ENCODE results near the gene LONRF2.

Gene LONRF2

DNA sequence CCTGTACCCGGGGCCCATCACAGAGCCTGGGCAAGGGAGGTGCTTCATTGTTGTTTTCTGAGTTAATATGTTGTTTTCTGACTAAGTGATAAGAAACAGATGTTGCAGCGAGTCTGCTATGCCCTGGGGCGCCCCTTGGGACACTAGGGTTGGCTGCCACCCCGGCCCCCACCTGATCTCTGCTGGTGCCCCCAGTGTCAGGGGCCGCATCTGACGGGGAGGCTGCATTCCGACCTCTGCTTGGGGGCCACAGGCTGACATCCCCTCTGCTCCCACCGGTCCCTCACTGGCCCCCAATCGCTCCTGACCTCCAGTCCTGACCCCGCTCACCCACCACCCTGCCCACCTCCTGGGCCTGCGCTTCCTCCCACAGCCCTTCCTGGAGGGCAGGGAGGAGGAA, 65.9 kb downstream of the LONRF2 start:
- TF ChIP-seq, protein P1, sequence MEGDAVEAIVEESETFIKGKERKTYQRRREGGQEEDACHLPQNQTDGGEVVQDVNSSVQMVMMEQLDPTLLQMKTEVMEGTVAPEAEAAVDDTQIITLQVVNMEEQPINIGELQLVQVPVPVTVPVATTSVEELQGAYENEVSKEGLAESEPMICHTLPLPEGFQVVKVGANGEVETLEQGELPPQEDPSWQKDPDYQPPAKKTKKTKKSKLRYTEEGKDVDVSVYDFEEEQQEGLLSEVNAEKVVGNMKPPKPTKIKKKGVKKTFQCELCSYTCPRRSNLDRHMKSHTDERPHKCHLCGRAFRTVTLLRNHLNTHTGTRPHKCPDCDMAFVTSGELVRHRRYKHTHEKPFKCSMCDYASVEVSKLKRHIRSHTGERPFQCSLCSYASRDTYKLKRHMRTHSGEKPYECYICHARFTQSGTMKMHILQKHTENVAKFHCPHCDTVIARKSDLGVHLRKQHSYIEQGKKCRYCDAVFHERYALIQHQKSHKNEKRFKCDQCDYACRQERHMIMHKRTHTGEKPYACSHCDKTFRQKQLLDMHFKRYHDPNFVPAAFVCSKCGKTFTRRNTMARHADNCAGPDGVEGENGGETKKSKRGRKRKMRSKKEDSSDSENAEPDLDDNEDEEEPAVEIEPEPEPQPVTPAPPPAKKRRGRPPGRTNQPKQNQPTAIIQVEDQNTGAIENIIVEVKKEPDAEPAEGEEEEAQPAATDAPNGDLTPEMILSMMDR (IDR thresholded peaks at IDR 0.05) = no peak

DNA sequence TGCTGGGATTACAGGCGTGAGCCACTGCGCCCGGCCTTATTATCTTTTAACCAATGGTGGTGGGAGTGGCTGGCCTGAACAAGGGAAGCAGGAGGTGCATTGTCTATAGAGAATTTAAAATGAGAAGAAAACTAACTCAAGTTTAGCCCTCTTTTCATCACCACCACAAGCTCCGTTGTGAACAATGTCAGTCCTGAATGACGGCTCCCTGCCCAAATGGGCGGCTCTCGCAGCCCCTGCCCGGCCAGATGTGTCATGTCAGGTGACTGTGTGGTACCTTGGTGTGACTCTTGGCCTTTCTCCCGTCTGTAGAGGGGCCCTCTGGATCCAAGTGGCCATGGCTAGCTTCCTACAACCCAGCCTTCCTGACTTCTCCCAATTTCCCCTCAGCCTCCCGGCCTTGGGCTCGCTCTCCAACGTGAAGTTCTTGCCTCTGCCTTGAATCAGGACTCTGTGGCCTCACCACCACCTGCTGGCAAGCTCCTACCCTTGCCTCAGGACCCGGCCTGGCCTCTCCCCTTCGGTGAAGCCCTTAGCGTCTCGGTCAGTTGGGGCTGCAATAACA, 67.6 kb downstream of the LONRF2 start:
- TF ChIP-seq, protein P1 (IDR thresholded peaks at IDR 0.05) = no peak

DNA sequence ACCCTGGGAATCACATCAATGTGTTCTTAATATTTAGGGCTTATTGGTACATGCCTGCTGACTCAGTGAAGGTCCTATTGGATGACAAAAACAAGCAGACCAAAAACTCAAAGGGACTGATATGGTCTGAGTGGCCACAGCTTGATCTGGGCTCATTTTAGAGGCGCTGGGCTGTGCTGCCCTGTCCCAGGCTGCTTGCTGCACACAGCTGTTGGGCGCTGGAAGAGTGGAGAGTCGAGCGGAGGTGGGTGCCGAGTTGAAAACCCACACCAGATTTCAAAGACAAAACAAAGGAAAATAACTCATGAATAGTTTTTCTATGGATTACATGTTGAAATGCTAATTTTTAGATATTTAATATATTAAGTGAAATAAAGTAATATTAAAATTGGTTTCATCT, 68.5 kb downstream of the LONRF2 start:
- TF ChIP-seq, protein P1 (IDR thresholded peaks at IDR 0.05) = no peak

DNA sequence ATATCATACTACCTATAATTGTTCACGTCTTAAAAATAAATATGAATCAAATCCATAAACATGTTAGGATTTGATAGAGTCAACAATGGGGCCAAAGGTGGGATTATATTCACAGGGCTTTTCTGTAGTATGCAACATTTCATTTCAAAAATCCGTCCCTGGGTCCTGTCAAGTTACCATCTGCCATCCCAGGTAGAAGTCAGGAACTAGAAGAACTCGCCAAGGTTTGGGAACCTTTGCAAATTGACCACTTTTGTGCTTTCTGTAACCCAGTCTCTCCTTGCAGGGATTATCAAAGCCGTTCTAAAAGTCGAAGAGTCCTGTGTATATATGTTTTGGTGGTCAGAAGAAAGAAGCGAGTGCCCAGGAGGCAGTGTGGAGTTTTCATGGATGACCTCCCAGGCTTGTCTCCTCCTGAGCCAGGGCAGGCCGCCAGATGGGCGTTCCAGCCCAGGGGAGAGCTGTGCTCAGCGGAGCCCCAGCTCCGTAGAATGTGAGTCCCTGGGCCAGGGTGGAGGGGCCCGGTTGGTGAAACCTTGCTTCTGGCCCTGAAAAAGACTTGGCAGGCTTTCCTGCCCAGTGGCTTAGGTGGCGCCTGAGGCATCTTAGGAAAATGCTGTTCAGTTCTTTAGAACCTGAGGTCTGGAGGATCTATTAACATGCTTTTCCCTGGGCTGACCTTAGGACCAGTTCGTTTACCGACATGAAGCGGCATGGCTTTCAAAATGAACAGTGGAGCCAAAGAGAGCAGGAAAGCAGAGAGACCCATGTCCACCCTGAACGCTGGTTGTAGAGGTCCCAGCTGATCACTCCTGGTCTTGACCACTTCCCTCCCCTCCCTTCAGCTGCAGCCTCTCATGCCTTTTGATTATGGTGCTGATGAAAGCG, 69.2 kb downstream of the LONRF2 start:
- TF ChIP-seq, protein P1 (IDR thresholded peaks at IDR 0.05) = no peak

DNA sequence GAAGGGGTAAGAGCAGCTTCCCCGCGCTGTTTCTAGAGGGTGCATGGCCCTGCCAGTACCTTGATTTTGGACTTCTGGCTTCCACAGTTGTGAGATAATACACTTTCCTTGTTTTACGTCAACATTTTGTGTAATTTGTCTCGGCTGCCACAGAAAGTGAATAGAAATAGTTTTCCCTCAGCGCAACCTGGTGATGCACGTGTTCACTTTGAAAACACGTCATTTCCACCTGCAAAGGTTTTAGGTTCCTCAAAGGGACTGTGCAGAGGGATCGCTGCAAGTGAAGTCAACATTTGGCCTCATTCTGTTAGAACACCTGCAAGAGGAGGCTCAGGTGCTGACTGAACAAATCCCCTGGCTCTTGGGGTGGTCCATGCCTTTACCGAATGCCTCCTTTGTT, 71.7 kb downstream of the LONRF2 start:
- TF ChIP-seq, protein P1 (IDR thresholded peaks at IDR 0.05) = no peak

DNA sequence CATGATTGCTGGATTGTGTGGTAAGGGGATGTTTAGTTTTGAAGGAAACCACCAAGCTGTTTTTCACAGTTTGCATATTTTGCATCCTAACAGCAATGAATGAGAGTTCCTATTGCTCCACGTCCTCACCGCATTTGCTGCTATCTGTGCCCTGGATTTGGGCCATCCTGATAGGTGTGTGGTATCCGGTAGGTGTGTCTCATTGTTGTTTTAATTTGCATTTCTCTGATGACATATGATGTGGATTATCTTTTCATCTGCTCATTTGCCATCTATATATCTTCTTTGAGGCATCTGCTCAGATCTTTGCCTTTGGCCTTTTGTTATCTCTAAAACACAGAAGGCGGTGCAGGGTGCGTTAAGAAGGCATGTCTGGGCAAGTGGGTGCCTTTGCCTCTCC, 73.3 kb downstream of the LONRF2 start:
- TF ChIP-seq, protein P1 (IDR thresholded peaks at IDR 0.05) = no peak

DNA sequence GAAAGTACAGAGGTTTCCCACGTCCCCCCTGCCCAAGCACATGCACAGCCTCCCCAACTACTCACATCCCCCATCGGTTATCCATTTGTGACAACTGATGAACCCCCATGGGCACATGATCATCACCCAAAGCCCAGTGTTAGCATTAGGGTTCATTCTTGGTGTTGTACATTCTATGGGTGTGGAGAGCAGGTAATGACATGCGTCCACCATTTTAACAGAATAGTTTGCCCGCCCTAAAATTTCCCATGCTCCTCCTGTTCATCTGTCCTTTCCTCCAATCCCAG, 74.3 kb downstream of the LONRF2 start:
- TF ChIP-seq, protein P1 (IDR thresholded peaks at IDR 0.05) = no peak
